ENCODE results near the gene NAPEPLD.
"Not testable (repeated sequence)": the region's sequence is repeated elsewhere in the genome, so short reads cannot be mapped to it uniquely, and the experiment has no call there.

Gene NAPEPLD

GRCh38 chr7:103093429-103093828, 55.5 kb downstream of the NAPEPLD start:
- DNase-seq (ENCODE audit: low read depth), result no peak
- no peak overlapping the region for H3K4me3 ChIP-seq (ENCODE audit: low read depth, low read length)
- no peak for TF ChIP-seq CTCF (conservative IDR thresholded peaks at IDR 0.05; ENCODE audit: low read depth, low read length)

GRCh38 chr7:103092321-103092720, 56.6 kb downstream of the NAPEPLD start:
- not testable (repeated sequence) for DNase-seq (ENCODE audit: low read depth); H3K4me3 ChIP-seq (ENCODE audit: low read depth, low read length)

- H3K4me3 ChIP-seq (ENCODE audit: low read depth, low read length), result no peak overlapping the region
- no peak for TF ChIP-seq CTCF (conservative IDR thresholded peaks at IDR 0.05; ENCODE audit: low read depth, low read length)
- no peak for DNase-seq (ENCODE audit: low read depth)
Observed at GRCh38 chr7:103083210-103083609, 65.7 kb downstream of the NAPEPLD start.

GRCh38 chr7:103082497-103082896, 66.4 kb downstream of the NAPEPLD start:
- TF ChIP-seq CTCF (conservative IDR thresholded peaks at IDR 0.05; ENCODE audit: low read depth, low read length), result no peak
- DNase-seq (ENCODE audit: low read depth), result no peak
- H3K4me3 ChIP-seq (ENCODE audit: low read depth, low read length), result no peak overlapping the region

- no peak for TF ChIP-seq CTCF (conservative IDR thresholded peaks at IDR 0.05; ENCODE audit: low read depth, low read length)
- no peak for DNase-seq (ENCODE audit: low read depth)
- no peak overlapping the region for H3K4me3 ChIP-seq (ENCODE audit: low read depth, low read length)
Observed at GRCh38 chr7:103080923-103081322, 68.0 kb downstream of the NAPEPLD start.

- H3K4me3 ChIP-seq (ENCODE audit: low read depth, low read length), result no peak overlapping the region
- no peak for DNase-seq (ENCODE audit: low read depth)
- TF ChIP-seq CTCF (conservative IDR thresholded peaks at IDR 0.05; ENCODE audit: low read depth, low read length), result no peak
Observed at GRCh38 chr7:103079836-103080235, 69.1 kb downstream of the NAPEPLD start.

- not testable (repeated sequence) for DNase-seq (ENCODE audit: low read depth); H3K4me3 ChIP-seq (ENCODE audit: low read depth, low read length)
Observed at GRCh38 chr7:103078226-103078625, 70.7 kb downstream of the NAPEPLD start.

- no peak for DNase-seq (ENCODE audit: low read depth)
- TF ChIP-seq CTCF (conservative IDR thresholded peaks at IDR 0.05; ENCODE audit: low read depth, low read length), result no peak
- H3K4me3 ChIP-seq (ENCODE audit: low read depth, low read length), result no peak overlapping the region
Observed at GRCh38 chr7:103077318-103077717, 71.6 kb downstream of the NAPEPLD start.
